C4-2B (cell line): ENCODE data around the gene RPTOR.

ENCODE experiments used
- CTCF ChIP-seq: fragments of 450-650 bp; conservative IDR thresholded peaks from 2 replicates; pipeline ENCODE4 v1.5.1; 2017; ENCODE audit warnings: mild to moderate bottlenecking
- ZFX ChIP-seq: fragments of 450-650 bp; IDR thresholded peaks from 2 replicates; pipeline ENCODE4 v1.6.1; 2017

- TF ChIP-seq CTCF (no peak), ZFX (no peak)
Measured at GRCh38 chr17:80787881-80788280, 243.2 kb downstream of the RPTOR start.
